BJ (cell line): Measurements from ENCODE around the gene RASGRF2. TPM values are rescaled to one million over a fixed set of nuclear protein-coding genes. Genes with fewer than 3 reads are reported as not detected.

ENCODE experiments used
- CTCF ChIA-PET: fragments of 350-600 bp; formaldehyde crosslinking; extraction: SDS; loops from one replicate; lab custom pipeline; 2021; ENCODE audit warnings: antibody characterized with exemption, inconsistent platforms; lab: Yijun Ruan, JAX
- POLR2A ChIA-PET: fragments of 300-600 bp; sonication (Branson Sonifier 250); formaldehyde crosslinking; extraction: SDS; loops from one replicate; lab custom pipeline; 2021; ENCODE audit warnings: antibody characterized with exemption; lab: Charles Lee
- DNase-seq: peaks from one replicate; pipeline ENCODE4 v3.0.0-alpha.2; 2011; ENCODE audit warnings: low read depth
- H3K27me3 ChIP-seq: 2 replicates; pipeline ENCODE4 v1.6.0; 2011; ENCODE audit warnings: low read length; ENCODE audit not compliant: control insufficient read depth, insufficient read depth
- H3K36me3 ChIP-seq: 2 replicates; pipeline ENCODE4 v1.5.1; 2011; ENCODE audit warnings: low read length; ENCODE audit not compliant: control insufficient read depth, insufficient read depth
- H3K4me3 ChIP-seq: 2 replicates; pipeline ENCODE4 v1.5.1; 2011; ENCODE audit warnings: low read depth, mild to moderate bottlenecking, control low read depth, low read length
- CTCF ChIP-seq: IDR thresholded peaks from 2 replicates; pipeline ENCODE4 v1.5.1; 2011; ENCODE audit warnings: low read depth, mild to moderate bottlenecking, control low read depth, inconsistent platforms, low read length, moderate library complexity; ENCODE audit not compliant: insufficient read depth
- polyA plus RNA-seq: library from polyadenylated mRNA; depleted of rRNA; stranded (reverse); fragments of >200 nt; gene quantifications from 2 replicates; pipeline ENCODE4 v1.2.3, GENCODE V29; 2011

The RASGRF2 gene
- polyA plus RNA-seq, 1 experiment, result 0.85 TPM

DNA sequence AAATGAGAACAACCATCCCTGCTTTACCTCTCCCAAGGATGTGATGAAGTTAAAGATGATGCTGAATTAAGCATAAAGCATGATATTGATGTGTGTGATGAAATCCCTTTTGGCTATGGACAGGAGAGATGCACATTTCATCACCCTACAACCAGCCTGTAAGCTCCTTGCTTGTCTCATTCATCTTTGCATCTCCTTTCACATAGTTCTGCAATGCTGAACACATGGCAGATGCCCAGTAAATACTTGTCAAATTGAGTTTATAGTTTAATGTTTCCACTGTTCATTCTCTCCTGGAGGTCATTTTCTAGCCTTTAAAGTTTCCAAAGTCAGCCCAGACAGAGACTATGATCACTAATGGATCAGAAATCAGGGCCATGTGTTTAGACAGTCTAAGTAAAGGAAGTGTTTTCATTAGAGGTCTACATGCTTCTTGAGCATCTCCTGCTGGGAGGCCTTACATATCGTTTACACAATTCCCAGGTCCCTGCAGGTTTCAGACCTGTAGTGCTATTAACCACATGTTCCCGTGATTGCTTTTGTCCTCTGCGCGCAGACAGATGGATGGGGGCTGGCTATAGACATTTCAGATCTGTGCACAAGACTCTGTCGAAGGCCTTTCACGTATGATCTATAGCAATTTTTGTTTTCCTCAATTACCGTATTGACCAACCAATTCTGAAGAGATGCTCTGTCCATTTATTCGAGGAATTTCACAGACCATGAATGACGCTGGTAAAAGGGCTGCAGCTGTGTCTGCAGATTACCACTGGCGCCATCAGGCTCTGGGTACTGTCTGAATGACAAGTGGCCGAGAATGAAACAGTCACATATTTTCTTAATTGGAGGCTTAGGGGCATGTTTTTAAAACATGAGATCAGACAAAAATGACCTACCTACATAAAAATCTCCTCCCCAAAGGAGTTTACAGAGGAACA lies 223.9 kb downstream of the RASGRF2 start:
- POLR2A ChIA-PET, result no interaction called here
- CTCF ChIA-PET, result interaction anchor here (1.0 to 1.8 kb wide), 2 partner anchors 9 to 11 kb away, joined by 3 to 6 read pairs; no protein-coding TSS in a partner anchor
- TF ChIP-seq CTCF, result no peak
- no peak for DNase-seq
- no peak overlapping the region for H3K4me3 ChIP-seq
- H3K27me3 ChIP-seq, result no peaks in the 10 kb centered on the region
- no peaks in the 10 kb centered on the region for H3K36me3 ChIP-seq

GRCh38 chr5:81184749-81185110 lies 224.6 kb downstream of the RASGRF2 start:
- H3K4me3 ChIP-seq, result no peak overlapping the region
- ChIA-PET POLR2A (no interaction called here), CTCF (interaction anchor here (1.4 kb wide), 1 partner anchor 473 kb away, joined by 6 read pairs; no protein-coding TSS in a partner anchor)
- no peak for DNase-seq
- no peaks in the 10 kb centered on the region for H3K36me3 ChIP-seq
- H3K27me3 ChIP-seq, result no peaks in the 10 kb centered on the region
- no peak for TF ChIP-seq CTCF

DNA sequence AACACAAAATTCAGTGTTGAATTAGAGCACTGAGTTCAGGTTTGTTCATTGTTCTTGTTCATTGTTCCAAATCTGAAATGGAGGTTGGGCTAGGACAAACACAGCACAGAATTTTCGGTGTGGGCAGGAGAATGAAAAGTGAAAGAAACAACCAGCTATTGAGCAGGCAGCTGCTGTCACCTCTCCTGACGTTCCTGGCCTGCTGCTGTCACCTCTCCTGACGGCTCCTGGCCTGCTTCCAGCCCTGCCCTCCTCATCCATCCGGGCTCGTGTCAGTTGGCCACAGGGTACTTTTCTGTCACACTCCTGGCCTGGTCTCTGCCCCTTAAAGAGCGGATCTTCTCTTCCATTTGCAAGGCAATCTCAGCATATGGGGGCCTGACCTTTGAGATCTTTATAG lies 227.7 kb downstream of the RASGRF2 start:
- TF ChIP-seq CTCF, result no peak
- Histone ChIP-seq H3K27me3 (no peaks in the 10 kb centered on the region; the same call in 1 of the 2 replicates), H3K36me3 (no peaks in the 10 kb centered on the region), H3K4me3 (no peak overlapping the region)
- no peak for DNase-seq
- ChIA-PET CTCF (no interaction called here), POLR2A (no interaction called here)

- no peak for TF ChIP-seq CTCF
- Histone ChIP-seq H3K36me3 (no peaks in the 10 kb centered on the region), H3K4me3 (no peak overlapping the region), H3K27me3 (no peaks in the 10 kb centered on the region; the same call in 1 of the 2 replicates)
- CTCF ChIA-PET, result interaction anchor here (1.3 kb wide), 1 partner anchor 111 kb away, joined by 3 read pairs; no protein-coding TSS in a partner anchor
- no peak for DNase-seq
- POLR2A ChIA-PET, result no interaction called here
Measured at GRCh38 chr5:81188962-81189361, 228.8 kb downstream of the RASGRF2 start.

DNA sequence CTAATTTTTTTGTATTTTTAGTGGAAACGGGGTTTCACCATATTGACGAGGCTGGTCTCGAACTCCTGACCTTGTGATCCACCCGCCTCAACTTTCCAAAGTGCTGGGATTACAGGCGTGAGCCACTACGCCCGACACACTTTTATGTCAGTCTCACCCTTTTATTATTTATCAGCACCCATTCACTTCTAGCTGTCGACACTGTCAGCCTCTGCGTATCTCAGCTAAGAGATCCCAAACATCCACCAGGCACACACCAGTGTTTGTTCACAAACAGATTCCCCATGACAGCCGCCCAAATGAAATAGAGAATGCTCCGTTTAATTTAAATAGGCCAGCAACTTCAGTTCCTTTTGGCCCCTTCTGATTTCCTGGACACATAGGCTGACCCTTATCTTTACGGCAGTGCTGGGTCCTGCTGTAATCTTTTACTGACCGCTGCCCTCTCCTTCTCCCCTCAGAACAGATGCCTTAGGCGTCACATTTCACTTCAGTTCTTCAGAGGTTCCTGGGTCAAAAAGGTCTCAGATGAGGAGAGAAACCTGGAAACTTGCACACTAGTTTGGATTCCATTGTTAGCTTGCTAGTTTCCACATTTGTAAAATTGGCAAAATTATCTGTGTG lies 229.8 kb downstream of the RASGRF2 start:
- H3K27me3 ChIP-seq, result no peaks in the 10 kb centered on the region; the same call in 1 of the 2 replicates
- ChIA-PET POLR2A (no interaction called here), CTCF (interaction anchor here (1.3 kb wide), 1 partner anchor 110 kb away, joined by 3 read pairs; no protein-coding TSS in a partner anchor)
- no peak overlapping the region for H3K4me3 ChIP-seq
- no peaks in the 10 kb centered on the region for H3K36me3 ChIP-seq
- TF ChIP-seq CTCF, result no peak
- DNase-seq, result no peak
